ENCODE results near the gene MAP3K4.

Gene MAP3K4

GRCh38 chr6:161152527-161152862 is 160.9 kb downstream of the MAP3K4 start:
- no peak for DNase-seq

GRCh38 chr6:161152907-161153662 is 161.5 kb downstream of the MAP3K4 start:
- peak; percentile 6 for DNase-seq

- no peak for DNase-seq
Observed at GRCh38 chr6:161153725-161154124, 162.2 kb downstream of the MAP3K4 start.

GRCh38 chr6:161154796-161155335 is 163.3 kb downstream of the MAP3K4 start:
- no peak for DNase-seq

GRCh38 chr6:161161121-161161520 is 169.6 kb downstream of the MAP3K4 start:
- DNase-seq: no peak

GRCh38 chr6:161161889-161162624 is 170.5 kb downstream of the MAP3K4 start:
- no peak for DNase-seq

GRCh38 chr6:161162722-161163121 is 171.2 kb downstream of the MAP3K4 start:
- no peak for DNase-seq

GRCh38 chr6:161163466-161164181 is 172.1 kb downstream of the MAP3K4 start:
- DNase-seq: no peak

GRCh38 chr6:161164182-161164625 is 172.6 kb downstream of the MAP3K4 start:
- no peak for DNase-seq

- no peak for DNase-seq
Observed at GRCh38 chr6:161166176-161166575, 174.6 kb downstream of the MAP3K4 start.

GRCh38 chr6:161166677-161167076 is 175.1 kb downstream of the MAP3K4 start:
- DNase-seq: no peak

All from activated CD4-positive, alpha-beta T cell treated with anti-CD3 and anti-CD28 coated beads, Interleukin-10, Interleukin-2, amounts not matched to agents 100 ng/mL and 50 ng/mL, durations not matched to agents 16 hours and 8 hours (primary cell).